ENCODE data around the gene EML6.

GRCh38 chr2:54704238-54704637 lies 19.2 kb upstream of the EML6 start:
- TF ChIP-seq, protein P1, sequence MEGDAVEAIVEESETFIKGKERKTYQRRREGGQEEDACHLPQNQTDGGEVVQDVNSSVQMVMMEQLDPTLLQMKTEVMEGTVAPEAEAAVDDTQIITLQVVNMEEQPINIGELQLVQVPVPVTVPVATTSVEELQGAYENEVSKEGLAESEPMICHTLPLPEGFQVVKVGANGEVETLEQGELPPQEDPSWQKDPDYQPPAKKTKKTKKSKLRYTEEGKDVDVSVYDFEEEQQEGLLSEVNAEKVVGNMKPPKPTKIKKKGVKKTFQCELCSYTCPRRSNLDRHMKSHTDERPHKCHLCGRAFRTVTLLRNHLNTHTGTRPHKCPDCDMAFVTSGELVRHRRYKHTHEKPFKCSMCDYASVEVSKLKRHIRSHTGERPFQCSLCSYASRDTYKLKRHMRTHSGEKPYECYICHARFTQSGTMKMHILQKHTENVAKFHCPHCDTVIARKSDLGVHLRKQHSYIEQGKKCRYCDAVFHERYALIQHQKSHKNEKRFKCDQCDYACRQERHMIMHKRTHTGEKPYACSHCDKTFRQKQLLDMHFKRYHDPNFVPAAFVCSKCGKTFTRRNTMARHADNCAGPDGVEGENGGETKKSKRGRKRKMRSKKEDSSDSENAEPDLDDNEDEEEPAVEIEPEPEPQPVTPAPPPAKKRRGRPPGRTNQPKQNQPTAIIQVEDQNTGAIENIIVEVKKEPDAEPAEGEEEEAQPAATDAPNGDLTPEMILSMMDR (IDR thresholded peaks at IDR 0.05) = no peak
- TF ChIP-seq EZH2 (IDR thresholded peaks at IDR 0.05) = no peak
